Mononuclear cell (primary cell): ENCODE measurements around the gene PCDHGB2. TPM values are rescaled to one million over a fixed set of nuclear protein-coding genes. Genes with fewer than 3 reads are reported as not detected.
"Not testable (repeated sequence)": the region's sequence is repeated elsewhere in the genome, so short reads cannot be mapped to it uniquely, and the experiment has no call there.

Experiments used
- H3K27me3 ChIP-seq: 2 replicates; pipeline ENCODE4 v1.6.0; 2011; ENCODE audit warnings: low read length, control low read depth; ENCODE audit not compliant: insufficient read depth
- H3K4me1 ChIP-seq: 2 replicates; pipeline ENCODE4 v1.5.1; 2011; ENCODE audit warnings: mild to moderate bottlenecking, low read length, control low read depth; ENCODE audit not compliant: insufficient read depth
- H3K4me3 ChIP-seq: 2 replicates; pipeline ENCODE4 v1.5.1; 2011; ENCODE audit warnings: mild to moderate bottlenecking, low read length, moderate library complexity
- H3K9me3 ChIP-seq: 2 replicates; pipeline ENCODE4 v1.5.1; 2011; ENCODE audit warnings: low read depth, mild to moderate bottlenecking, control low read depth, low read length
- total RNA-seq: library from RNA; depleted of rRNA; stranded (reverse); fragments of >200 nt; gene quantifications from one replicate; pipeline ENCODE4 v1.2.3, GENCODE V29; 2012

The PCDHGB2 gene
- total RNA-seq, 1 donor: 0.63 TPM

DNA sequence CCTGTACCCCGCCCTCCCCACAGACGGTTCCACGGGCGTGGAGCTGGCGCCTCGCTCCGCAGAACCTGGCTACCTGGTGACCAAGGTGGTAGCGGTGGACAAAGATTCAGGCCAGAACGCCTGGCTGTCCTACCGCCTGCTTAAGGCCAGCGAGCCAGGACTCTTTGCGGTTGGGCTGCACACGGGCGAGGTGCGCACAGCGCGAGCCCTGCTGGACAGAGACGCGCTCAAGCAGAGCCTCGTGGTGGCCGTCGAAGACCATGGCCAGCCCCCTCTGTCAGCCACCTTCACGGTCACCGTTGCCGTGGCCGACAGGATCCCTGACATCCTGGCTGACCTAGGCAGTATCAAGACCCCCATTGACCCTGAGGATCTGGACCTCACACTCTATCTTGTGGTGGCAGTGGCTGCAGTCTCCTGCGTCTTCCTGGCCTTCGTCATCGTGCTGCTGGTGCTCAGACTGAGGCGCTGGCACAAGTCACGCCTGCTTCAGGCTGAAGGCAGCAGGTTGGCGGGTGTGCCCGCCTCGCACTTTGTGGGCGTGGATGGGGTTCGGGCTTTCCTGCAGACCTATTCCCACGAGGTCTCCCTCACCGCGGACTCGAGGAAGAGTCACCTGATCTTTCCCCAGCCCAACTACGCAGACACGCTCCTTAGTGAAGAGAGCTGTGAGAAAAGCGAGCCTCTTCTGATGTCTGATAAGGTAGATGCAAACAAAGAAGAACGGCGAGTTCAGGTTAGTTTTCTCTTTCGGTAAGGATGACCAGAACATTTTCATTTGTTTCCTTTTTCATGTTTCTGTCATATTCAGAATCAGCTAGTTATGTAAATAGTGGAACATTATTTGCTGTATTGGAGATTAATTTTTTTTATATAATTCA, 6.5 kb downstream of the PCDHGB2 start:
- peaks cover 5% of the 10 kb centered on the region for H3K4me1 ChIP-seq
- peaks cover 94% of the 10 kb centered on the region for H3K27me3 ChIP-seq
- H3K9me3 ChIP-seq: peaks cover 17% of the 10 kb centered on the region
- no peak overlapping the region for H3K4me3 ChIP-seq

DNA sequence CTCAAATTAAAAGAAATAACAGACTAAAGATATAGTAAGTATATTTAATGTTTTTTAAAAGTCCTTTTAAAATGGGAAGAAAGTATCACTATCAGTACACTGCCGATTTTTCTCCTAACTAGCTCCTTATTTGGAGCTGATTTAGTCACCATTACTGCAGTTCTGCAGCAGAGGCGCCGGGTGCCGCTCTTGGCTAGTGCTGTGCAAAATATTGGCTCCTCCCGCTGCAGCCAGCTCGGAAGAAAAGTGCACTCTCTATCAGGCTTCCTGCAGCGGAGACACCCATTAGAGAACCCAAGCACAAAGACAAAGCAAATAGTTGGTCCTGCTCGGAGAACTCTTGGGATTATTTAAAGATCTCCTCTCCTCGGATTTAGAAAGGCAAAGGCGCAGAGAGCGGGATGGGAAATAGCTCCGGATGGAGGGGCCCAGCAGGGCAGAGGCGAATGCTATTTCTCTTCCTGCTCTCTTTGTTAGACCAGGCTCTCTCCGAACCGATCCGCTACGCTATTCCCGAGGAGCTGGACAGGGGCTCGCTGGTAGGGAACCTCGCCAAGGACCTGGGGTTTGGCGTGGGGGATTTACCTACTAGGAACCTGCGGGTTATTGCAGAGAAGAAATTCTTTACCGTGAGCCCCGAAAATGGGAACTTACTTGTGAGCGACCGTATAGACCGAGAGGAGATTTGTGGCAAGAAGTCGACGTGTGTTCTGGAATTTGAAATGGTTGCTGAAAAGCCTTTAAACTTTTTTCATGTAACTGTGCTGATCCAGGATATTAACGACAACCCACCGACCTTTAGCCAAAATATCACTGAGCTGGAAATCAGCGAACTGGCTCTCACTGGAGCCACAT, 10.4 kb downstream of the PCDHGB2 start, which contains the start of gene PCDHGB3:
Gene PCDHGB3, plus strand, starts transcription at position 249 of the 855 bp plus-strand sequence. Its CDS starts 153 bp downstream, at position 402.
- Histone ChIP-seq H3K4me3 (no peak within 1 kb of the TSS), H3K27me3 (peaks cover 98% of the 10 kb centered on the region), H3K9me3 (peaks cover 15% of the 10 kb centered on the region), H3K4me1 (peaks cover 5% of the 10 kb centered on the region)

DNA sequence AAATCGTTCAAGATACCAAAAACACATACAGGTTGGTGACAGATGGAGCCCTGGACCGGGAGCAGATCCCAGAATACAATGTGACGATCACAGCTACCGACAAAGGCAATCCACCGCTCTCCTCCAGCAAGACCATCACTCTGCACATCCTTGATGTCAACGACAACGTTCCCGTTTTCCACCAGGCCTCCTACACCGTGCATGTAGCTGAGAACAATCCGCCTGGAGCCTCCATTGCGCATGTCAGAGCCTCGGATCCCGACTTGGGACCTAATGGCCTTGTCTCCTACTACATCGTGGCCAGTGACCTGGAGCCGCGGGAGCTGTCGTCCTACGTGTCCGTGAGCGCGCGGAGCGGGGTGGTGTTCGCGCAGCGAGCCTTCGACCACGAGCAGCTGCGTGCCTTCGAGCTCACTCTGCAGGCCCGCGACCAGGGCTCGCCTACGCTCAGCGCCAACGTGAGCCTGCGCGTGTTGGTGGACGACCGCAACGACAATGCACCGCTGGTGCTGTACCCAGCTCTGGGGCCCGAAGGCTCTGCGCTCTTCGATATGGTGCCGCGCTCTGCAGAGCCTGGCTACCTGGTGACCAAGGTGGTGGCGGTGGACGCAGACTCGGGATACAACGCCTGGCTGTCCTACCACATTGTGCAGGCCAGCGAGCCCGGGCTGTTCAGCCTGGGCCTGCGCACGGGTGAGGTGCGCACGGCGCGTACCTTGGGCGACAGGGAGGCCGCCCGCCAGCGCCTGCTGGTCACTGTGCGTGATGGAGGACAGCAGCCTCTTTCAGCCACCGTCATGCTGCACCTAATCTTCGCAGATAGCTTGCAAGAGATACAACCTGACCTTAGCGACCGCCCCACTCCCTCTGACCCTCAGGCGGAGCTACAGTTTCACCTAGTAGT, 12.0 kb downstream of the PCDHGB2 start:
- H3K4me3 ChIP-seq: no peak overlapping the region
- peaks cover 12% of the 10 kb centered on the region for H3K9me3 ChIP-seq
- H3K4me1 ChIP-seq: peaks cover 5% of the 10 kb centered on the region
- H3K27me3 ChIP-seq: peaks cover 88% of the 10 kb centered on the region

DNA sequence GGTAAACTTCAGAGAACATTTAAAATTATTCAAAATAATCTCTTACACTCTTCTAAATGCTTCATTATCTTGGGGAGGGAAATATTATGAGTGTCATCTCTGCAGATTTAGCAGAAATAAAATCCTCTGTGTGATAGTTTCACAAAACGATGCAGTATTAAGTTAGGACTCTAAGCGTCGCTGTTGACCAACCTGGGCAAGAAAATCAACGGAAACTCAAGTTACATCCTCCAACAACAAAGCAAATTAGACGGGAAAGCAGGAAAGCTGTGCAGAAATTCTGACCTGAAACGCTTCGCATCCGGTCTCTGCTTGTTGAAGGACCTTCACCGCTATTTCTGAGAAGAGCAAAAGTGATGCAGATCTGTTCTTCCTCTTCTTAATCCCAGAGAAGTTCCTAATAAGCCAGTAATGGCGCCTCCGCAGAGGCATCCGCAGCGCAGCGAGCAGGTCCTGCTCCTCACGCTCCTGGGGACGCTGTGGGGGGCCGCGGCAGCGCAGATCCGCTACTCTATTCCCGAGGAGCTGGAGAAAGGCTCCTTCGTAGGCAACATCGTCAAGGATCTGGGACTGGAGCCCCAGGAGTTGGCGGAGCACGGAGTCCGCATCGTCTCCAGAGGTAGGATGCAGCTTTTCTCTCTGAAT, 14.0 kb downstream of the PCDHGB2 start, which contains the start of gene PCDHGA6:
Gene PCDHGA6, plus strand, starts transcription at position 219 of the 645 bp plus-strand sequence. Its CDS starts 193 bp downstream, at position 412.
- peaks cover 5% of the 10 kb centered on the region for H3K4me1 ChIP-seq
- H3K4me3 ChIP-seq: no peak within 1 kb of the TSS
- H3K27me3 ChIP-seq: peaks cover 81% of the 10 kb centered on the region
- H3K9me3 ChIP-seq: peaks cover 16% of the 10 kb centered on the region

DNA sequence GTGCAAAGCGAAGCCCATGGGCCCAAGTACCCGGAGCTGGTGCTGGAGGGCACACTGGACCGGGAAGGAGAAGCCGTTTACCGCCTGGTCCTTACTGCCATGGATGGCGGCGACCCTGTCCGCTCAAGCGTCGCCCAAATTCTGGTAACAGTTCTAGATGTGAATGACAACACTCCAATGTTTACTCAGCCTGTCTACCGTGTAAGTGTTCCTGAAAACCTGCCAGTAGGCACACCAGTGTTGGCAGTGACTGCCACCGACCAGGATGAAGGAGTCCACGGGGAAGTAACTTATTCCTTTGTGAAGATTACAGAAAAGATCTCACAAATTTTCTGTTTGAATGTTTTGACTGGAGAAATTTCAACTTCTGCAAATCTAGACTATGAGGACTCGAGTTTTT, 14.8 kb downstream of the PCDHGB2 start:
- Histone ChIP-seq H3K4me1 (peaks cover 5% of the 10 kb centered on the region), H3K27me3 (peaks cover 76% of the 10 kb centered on the region), H3K4me3 (no peak overlapping the region), H3K9me3 (peaks cover 16% of the 10 kb centered on the region)

DNA sequence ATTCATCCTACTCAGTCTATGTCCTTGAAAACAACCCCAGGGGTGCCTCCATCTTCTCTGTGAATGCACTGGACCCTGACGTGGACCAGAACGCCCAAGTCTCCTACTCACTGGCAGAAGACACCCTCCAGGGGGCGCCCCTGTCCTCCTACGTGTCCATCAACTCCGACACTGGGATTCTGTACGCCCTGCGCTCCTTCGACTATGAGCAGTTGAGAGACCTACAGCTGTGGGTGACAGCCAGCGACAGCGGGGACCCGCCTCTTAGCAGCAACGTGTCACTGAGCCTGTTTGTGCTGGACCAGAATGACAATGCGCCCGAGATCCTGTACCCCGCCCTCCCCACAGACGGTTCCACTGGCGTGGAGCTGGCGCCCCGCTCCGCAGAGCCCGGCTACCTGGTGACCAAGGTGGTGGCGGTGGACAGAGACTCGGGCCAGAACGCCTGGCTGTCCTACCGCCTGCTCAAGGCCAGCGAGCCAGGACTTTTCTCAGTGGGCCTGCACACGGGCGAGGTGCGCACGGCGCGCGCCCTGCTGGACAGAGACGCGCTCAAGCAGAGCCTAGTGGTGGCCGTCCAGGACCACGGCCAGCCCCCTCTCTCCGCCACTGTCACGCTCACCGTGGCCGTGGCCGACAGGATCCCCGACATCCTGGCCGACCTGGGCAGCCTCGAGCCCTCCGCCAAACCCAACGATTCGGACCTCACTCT, 15.8 kb downstream of the PCDHGB2 start:
- Histone ChIP-seq H3K9me3 (peaks cover 16% of the 10 kb centered on the region), H3K27me3 (peaks cover 74% of the 10 kb centered on the region)
- not testable (repeated sequence) for H3K4me1 ChIP-seq, H3K4me3 ChIP-seq

DNA sequence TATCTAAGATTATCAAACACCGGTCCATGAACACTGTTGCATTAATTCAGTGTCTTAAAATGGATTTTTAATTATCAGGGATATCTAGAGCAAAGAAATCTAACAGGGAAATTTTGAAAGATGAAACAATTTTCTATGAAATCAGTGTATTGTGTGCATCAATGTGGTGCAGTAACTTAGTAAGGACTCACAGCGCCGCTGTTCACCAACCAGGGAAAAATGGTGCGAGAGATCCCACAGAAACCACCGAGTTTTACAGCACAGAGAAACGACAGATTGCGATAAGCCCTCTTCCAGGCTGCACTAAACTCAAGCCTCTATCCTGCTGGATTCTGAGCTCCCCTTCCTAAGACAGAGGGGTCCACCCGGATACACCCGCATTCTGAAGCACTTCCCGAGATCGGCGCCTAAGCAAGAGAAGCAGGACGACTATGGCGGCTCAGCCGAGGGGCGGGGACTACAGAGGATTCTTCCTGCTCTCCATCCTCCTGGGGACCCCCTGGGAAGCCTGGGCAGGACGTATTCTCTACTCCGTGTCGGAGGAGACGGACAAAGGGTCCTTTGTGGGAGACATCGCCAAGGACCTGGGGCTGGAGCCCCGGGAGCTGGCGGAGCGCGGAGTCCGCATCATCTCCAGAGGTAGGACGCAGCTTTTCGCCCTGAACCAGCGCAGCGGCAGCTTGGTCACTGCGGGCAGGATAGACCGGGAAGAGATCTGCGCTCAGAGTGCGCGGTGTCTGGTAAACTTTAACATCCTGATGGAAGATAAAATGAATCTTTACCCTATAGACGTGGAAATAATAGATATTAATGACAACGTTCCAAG, 22.9 kb downstream of the PCDHGB2 start, which contains the start of gene PCDHGA7:
Gene PCDHGA7, plus strand, starts transcription at position 274 of the 826 bp plus-strand sequence. Its CDS starts 158 bp downstream, at position 432.
- peak within 1 kb of the TSS; percentile 7 for H3K4me3 ChIP-seq
- H3K27me3 ChIP-seq: peaks cover 83% of the 10 kb centered on the region
- peaks cover 8% of the 10 kb centered on the region for H3K9me3 ChIP-seq
- no peaks in the 10 kb centered on the region for H3K4me1 ChIP-seq

DNA sequence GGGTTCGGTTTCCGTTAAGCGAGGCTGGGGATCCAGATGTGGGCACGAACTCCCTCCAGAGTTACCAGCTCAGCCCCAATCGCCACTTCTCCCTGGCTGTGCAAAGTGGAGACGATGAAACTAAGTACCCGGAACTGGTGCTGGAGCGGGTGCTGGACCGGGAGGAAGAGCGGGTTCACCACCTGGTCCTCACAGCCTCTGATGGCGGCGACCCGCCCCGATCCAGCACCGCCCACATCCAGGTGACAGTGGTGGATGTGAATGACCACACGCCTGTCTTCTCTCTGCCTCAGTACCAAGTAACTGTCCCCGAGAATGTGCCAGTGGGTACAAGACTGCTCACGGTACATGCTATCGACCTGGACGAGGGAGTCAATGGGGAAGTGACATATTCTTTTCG, 23.6 kb downstream of the PCDHGB2 start:
- Histone ChIP-seq H3K4me1 (no peaks in the 10 kb centered on the region), H3K4me3 (no peak overlapping the region), H3K9me3 (peaks cover 8% of the 10 kb centered on the region), H3K27me3 (peaks cover 84% of the 10 kb centered on the region)

DNA sequence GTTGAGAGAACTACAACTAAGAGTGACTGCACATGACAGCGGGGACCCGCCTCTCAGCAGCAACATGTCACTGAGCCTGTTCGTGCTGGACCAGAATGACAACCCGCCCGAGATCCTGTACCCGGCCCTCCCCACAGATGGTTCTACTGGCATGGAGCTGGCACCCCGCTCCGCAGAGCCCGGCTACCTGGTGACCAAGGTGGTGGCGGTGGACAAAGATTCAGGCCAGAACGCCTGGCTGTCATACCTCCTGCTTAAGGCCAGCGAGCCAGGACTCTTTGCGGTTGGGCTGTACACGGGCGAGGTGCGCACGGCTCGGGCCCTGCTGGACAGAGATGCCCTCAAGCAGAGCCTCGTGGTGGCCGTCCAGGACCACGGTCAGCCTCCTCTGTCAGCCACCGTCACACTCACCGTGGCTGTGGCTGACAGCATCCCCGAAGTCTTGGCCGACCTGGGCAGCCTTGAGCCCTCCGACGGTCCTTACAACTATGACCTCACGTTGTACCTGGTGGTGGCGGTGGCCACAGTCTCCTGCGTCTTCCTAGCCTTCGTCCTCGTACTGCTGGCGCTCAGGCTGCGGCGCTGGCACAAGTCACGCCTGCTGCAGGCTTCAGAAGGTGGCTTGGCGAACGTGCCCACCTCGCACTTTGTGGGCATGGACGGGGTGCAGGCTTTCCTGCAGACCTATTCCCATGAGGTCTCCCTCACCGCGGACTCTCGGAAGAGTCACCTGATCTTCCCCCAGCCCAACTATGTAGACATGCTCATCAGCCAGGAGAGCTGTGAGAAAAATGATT, 24.9 kb downstream of the PCDHGB2 start:
- Histone ChIP-seq H3K4me1 (no peaks in the 10 kb centered on the region), H3K9me3 (peaks cover 8% of the 10 kb centered on the region), H3K27me3 (peaks cover 89% of the 10 kb centered on the region), H3K4me3 (no peak overlapping the region)

DNA sequence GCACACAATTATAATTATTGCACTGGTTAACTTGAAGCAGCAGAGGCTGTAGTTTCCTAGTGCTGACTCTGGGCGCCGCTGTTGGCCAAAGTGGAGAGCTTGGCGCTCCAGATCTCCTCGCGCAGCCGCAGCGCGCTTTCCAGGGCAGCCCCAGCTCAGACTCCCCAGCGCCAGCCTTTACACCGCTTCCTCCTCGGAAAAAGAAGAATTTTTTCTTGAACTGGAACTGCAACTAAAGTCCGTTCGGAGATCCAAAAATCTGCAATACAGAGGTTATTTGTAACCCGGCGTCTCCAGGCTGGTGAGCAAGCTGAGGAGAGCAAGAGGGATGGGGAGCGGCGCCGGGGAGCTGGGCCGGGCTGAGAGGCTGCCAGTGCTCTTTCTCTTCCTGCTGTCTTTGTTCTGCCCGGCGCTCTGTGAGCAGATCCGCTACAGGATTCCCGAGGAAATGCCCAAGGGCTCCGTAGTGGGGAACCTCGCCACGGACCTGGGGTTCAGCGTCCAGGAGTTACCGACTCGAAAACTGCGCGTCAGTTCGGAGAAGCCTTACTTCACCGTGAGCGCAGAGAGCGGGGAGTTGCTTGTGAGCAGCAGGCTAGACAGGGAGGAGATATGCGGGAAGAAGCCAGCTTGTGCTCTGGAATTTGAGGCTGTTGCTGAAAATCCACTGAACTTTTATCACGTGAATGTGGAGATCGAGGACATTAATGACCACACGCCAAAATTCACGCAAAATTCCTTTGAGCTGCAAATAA, 27.9 kb downstream of the PCDHGB2 start, which contains the start of gene PCDHGB4:
Gene PCDHGB4, plus strand, starts transcription at position 142 of the 755 bp plus-strand sequence. Its CDS starts 187 bp downstream, at position 329.
- H3K4me1 ChIP-seq, H3K4me3 ChIP-seq, H3K9me3 ChIP-seq: not testable (repeated sequence)
- H3K27me3 ChIP-seq: peaks cover 91% of the 10 kb centered on the region

DNA sequence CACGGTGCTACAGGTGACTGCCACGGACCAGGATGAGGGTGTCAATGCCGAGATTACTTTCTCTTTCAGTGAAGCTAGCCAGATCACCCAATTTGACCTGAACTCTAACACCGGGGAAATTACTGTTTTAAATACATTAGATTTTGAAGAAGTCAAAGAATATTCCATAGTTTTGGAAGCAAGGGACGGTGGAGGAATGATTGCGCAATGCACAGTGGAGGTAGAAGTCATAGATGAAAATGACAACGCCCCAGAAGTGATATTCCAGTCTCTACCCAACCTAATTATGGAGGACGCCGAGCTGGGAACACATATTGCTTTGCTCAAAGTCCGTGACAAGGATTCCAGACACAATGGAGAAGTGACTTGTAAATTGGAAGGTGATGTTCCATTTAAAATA, 28.9 kb downstream of the PCDHGB2 start:
- Histone ChIP-seq H3K4me1 (no peaks in the 10 kb centered on the region), H3K9me3 (peaks cover 9% of the 10 kb centered on the region), H3K27me3 (peaks cover 91% of the 10 kb centered on the region), H3K4me3 (no peak overlapping the region)
